GM12878 (cell line): Measurements from ENCODE around the gene RNPS1. TPM values are rescaled to one million over a fixed set of nuclear protein-coding genes. Genes with fewer than 3 reads are reported as not detected.

Source experiments
- BACH1 ChIP-seq: fragments of 450-650 bp; IDR thresholded peaks from 2 replicates; pipeline ENCODE4 v1.6.1; 2017; ENCODE audit warnings: mild to moderate bottlenecking, borderline replicate concordance
- CBX3 ChIP-seq: fragments of 200-600 bp; sonication (generic); IDR thresholded peaks from 2 replicates; pipeline ENCODE4 v1.6.1; 2016; ENCODE audit warnings: low read depth, borderline replicate concordance
- CEBPB ChIP-seq, 2 experiments: fragments of 150-350 bp in 1 of 2; IDR thresholded peaks; 2 replicates each; pipeline ENCODE4 v1.6.1; 2012 to 2014; ENCODE audit warnings: low read depth in 2 of 2, low read length in 2 of 2, borderline replicate concordance in 1 of 2, inconsistent platforms in 1 of 2
- CUX1 ChIP-seq: IDR thresholded peaks from 2 replicates; pipeline ENCODE4 v1.6.1; 2012; ENCODE audit warnings: improper control_type of control experiment, low read depth, low read length; ENCODE audit not compliant: insufficient replicate concordance
- E2F4 ChIP-seq: IDR thresholded peaks from 2 replicates; pipeline ENCODE4 v1.6.1; 2012; ENCODE audit warnings: low read depth, low read length, improper control_type of control experiment
- EP300 ChIP-seq, 2 experiments: fragments of 150-350 bp in 1 of 2; IDR thresholded peaks; 2 replicates each; pipeline ENCODE4 v1.6.1; 2011 to 2012; ENCODE audit warnings: low read depth in 2 of 2, low read length in 2 of 2, borderline replicate concordance in 1 of 2, improper control_type of control experiment in 1 of 2, inconsistent platforms in 1 of 2; ENCODE audit not compliant: control insufficient read depth in 1 of 2
- ETV6 ChIP-seq, 2 experiments: fragments of 450-650 bp in 1 of 2; IDR thresholded peaks in 1 of 2; conservative IDR thresholded peaks in 1 of 2; 2 replicates each; pipeline ENCODE4 v1.6.1; 2014; ENCODE audit warnings: antibody characterized with exemption in 1 of 2, borderline replicate concordance in 1 of 2, low read depth in 1 of 2, mild to moderate bottlenecking in 1 of 2, moderate library complexity in 1 of 2
- KAT2A ChIP-seq: conservative IDR thresholded peaks from 2 replicates; pipeline ENCODE4 v1.6.1; 2011; ENCODE audit warnings: low read depth, low read length; ENCODE audit not compliant: control insufficient read depth
- MTA2 ChIP-seq: fragments of 450-650 bp; IDR thresholded peaks from 2 replicates; pipeline ENCODE4 v1.6.1; 2016; ENCODE audit warnings: low read depth, mild to moderate bottlenecking, moderate library complexity
- MYB ChIP-seq: fragments of 150-350 bp; IDR thresholded peaks from 2 replicates; pipeline ENCODE4 v1.6.1; 2014; ENCODE audit warnings: mild to moderate bottlenecking, low read depth, low read length, borderline replicate concordance
- NRF1 ChIP-seq: conservative IDR thresholded peaks from 2 replicates; pipeline ENCODE4 v1.6.1; 2011; ENCODE audit warnings: mild to moderate bottlenecking, low read depth, low read length, improper control_type of control experiment
- PML ChIP-seq: IDR thresholded peaks from 2 replicates; pipeline ENCODE4 v1.6.1; 2012; ENCODE audit warnings: low read length, inconsistent platforms
- RAD21 ChIP-seq: IDR thresholded peaks from 2 replicates; pipeline ENCODE4 v1.6.1; 2011; ENCODE audit warnings: mild to moderate bottlenecking, low read depth, low read length, moderate library complexity; ENCODE audit not compliant: insufficient read depth
- SP1 ChIP-seq: IDR thresholded peaks from one replicate; pipeline ENCODE4 v1.6.1; 2011; ENCODE audit warnings: low read depth, low read length
- STAT3 ChIP-seq: IDR thresholded peaks from 2 replicates; pipeline ENCODE4 v1.6.1; 2011; ENCODE audit warnings: low read depth, low read length, improper control_type of control experiment
- SUPT20H ChIP-seq: IDR thresholded peaks from 2 replicates; pipeline ENCODE4 v1.6.1; 2011; ENCODE audit warnings: low read depth, mild to moderate bottlenecking, low read length, moderate library complexity, borderline replicate concordance; ENCODE audit not compliant: control insufficient read depth
- ZBTB40 ChIP-seq: fragments of 450-650 bp; IDR thresholded peaks from 2 replicates; pipeline ENCODE4 v1.6.1; 2016; ENCODE audit warnings: mild to moderate bottlenecking, moderate library complexity, borderline replicate concordance
- polyA plus RNA-seq, 11 experiments: library from polyadenylated mRNA; depleted of rRNA in 4 of 11; unstranded in 6 of 11; stranded (reverse) in 5 of 11; fragments of >200 nt; fragmentation: Nextera tagmentation in 4 of 11; fragmentation: Illumina TruSeq in 1 of 11; extraction: Ambion mirVana in 4 of 11; extraction: Trizol in 1 of 11; gene quantifications; 1 replicate in 1 of 11; 2 replicates in 10 of 11; pipeline versions ENCODE4 v1.2.1 to v1.2.3, GENCODE V29; 2011 to 2016; ENCODE audit warnings: inconsistent platforms in 2 of 11, missing spikeins in 2 of 11, low read depth in 1 of 11
- total RNA-seq, 4 experiments: library from RNA; depleted of rRNA in 3 of 4; stranded (reverse); fragments of >200 nt in 3 of 4; fragmentation: Illumina TruSeq in 1 of 4; extraction: Trizol in 1 of 4; gene quantifications; 2 replicates each; pipeline versions ENCODE4 v1.2.1 to v1.2.3, GENCODE V29; 2013 to 2021

RNPS1 gene
- total and polyA plus RNA-seq, 10 of the 15 experiments (the other 5 are each of a cell fraction or from before 2014, with no cell fraction given) = 38.2 to 359 (median 188) TPM

- TF ChIP-seq CUX1 (peak; percentile 95), KAT2A (no peak), STAT3 (no peak), MTA2 (peak; percentile 15; the same call in 1 of the 2 replicates), NRF1 (peak; percentile 96), ETV6 (conservative IDR thresholded peaks at IDR 0.05 in 1 of 2, IDR thresholded peaks at IDR 0.05 in 1 of 2; ENCODE audit: borderline replicate concordance in 1 of 2, low read depth in 1 of 2) (no peak), PML (peak; percentile 94), RAD21 (no peak), SP1 (peak; percentile 29), SUPT20H (no peak), E2F4 (no peak), CEBPB (IDR thresholded peaks at IDR 0.05; ENCODE audit: borderline replicate concordance in 1 of 2, low read depth in 2 of 2, low read length in 2 of 2) (no peak), CBX3 (no peak), EP300 (IDR thresholded peaks at IDR 0.05; ENCODE audit: borderline replicate concordance in 1 of 2, control insufficient read depth in 1 of 2, low read depth in 2 of 2, low read length in 2 of 2) (no peak), BACH1 (peak; percentile 96), MYB (no peak), ZBTB40 (no peak)
These were observed 62.6 kb downstream of the RNPS1 start, which contains the start of gene MLST8 (continued) for GRCh38 chr16:2205104-2205966.
